ENCODE results near the gene HAUS1.

DNA sequence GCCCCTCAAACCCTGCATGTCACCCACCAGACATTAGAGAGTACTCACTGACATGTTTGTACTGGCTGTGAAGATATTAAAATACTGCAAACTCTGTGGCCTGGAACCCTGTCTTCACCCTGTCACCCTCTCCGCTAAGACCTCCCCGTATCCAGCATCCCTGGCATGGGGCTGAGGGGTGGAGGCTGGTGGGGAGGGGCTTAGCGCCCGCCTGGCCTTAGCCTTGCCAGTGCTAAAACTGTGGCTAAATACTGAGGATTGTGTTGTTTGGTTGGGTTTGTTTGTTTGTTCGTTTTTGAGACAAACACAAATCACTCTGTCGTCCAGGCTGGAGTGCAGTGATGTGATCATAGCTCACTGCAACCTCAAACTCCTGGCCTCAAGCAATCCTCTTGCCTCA, 34.0 kb upstream of the HAUS1 start:
- TF ChIP-seq, protein P1, sequence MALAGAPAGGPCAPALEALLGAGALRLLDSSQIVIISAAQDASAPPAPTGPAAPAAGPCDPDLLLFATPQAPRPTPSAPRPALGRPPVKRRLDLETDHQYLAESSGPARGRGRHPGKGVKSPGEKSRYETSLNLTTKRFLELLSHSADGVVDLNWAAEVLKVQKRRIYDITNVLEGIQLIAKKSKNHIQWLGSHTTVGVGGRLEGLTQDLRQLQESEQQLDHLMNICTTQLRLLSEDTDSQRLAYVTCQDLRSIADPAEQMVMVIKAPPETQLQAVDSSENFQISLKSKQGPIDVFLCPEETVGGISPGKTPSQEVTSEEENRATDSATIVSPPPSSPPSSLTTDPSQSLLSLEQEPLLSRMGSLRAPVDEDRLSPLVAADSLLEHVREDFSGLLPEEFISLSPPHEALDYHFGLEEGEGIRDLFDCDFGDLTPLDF (CRISPR knock-in tag; IDR thresholded peaks at IDR 0.05), result no peak
- TF ChIP-seq, protein P2, sequence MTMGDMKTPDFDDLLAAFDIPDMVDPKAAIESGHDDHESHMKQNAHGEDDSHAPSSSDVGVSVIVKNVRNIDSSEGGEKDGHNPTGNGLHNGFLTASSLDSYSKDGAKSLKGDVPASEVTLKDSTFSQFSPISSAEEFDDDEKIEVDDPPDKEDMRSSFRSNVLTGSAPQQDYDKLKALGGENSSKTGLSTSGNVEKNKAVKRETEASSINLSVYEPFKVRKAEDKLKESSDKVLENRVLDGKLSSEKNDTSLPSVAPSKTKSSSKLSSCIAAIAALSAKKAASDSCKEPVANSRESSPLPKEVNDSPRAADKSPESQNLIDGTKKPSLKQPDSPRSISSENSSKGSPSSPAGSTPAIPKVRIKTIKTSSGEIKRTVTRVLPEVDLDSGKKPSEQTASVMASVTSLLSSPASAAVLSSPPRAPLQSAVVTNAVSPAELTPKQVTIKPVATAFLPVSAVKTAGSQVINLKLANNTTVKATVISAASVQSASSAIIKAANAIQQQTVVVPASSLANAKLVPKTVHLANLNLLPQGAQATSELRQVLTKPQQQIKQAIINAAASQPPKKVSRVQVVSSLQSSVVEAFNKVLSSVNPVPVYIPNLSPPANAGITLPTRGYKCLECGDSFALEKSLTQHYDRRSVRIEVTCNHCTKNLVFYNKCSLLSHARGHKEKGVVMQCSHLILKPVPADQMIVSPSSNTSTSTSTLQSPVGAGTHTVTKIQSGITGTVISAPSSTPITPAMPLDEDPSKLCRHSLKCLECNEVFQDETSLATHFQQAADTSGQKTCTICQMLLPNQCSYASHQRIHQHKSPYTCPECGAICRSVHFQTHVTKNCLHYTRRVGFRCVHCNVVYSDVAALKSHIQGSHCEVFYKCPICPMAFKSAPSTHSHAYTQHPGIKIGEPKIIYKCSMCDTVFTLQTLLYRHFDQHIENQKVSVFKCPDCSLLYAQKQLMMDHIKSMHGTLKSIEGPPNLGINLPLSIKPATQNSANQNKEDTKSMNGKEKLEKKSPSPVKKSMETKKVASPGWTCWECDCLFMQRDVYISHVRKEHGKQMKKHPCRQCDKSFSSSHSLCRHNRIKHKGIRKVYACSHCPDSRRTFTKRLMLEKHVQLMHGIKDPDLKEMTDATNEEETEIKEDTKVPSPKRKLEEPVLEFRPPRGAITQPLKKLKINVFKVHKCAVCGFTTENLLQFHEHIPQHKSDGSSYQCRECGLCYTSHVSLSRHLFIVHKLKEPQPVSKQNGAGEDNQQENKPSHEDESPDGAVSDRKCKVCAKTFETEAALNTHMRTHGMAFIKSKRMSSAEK (CRISPR knock-in tag; IDR thresholded peaks at IDR 0.05; ENCODE audit: borderline replicate concordance), result no peak
- TF ChIP-seq ETV6 (CRISPR knock-in tag; IDR thresholded peaks at IDR 0.05) (no peak), FOXJ3 (CRISPR knock-in tag; IDR thresholded peaks at IDR 0.05; ENCODE audit: borderline replicate concordance) (no peak), SP1 (CRISPR knock-in tag; conservative IDR thresholded peaks at IDR 0.05) (no peak), NR2C2 (CRISPR knock-in tag; IDR thresholded peaks at IDR 0.05) (no peak), ZNF317 (CRISPR knock-in tag; IDR thresholded peaks at IDR 0.05; ENCODE audit: borderline replicate concordance, low read depth) (no peak), ESRRA (CRISPR knock-in tag; IDR thresholded peaks at IDR 0.05; ENCODE audit: borderline replicate concordance) (no peak), FOXK1 (CRISPR knock-in tag; IDR thresholded peaks at IDR 0.05) (no peak), ELF4 (CRISPR knock-in tag; IDR thresholded peaks at IDR 0.05; ENCODE audit: low read depth) (no peak)
- TF ChIP-seq, protein P3, sequence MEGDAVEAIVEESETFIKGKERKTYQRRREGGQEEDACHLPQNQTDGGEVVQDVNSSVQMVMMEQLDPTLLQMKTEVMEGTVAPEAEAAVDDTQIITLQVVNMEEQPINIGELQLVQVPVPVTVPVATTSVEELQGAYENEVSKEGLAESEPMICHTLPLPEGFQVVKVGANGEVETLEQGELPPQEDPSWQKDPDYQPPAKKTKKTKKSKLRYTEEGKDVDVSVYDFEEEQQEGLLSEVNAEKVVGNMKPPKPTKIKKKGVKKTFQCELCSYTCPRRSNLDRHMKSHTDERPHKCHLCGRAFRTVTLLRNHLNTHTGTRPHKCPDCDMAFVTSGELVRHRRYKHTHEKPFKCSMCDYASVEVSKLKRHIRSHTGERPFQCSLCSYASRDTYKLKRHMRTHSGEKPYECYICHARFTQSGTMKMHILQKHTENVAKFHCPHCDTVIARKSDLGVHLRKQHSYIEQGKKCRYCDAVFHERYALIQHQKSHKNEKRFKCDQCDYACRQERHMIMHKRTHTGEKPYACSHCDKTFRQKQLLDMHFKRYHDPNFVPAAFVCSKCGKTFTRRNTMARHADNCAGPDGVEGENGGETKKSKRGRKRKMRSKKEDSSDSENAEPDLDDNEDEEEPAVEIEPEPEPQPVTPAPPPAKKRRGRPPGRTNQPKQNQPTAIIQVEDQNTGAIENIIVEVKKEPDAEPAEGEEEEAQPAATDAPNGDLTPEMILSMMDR (IDR thresholded peaks at IDR 0.05), result no peak
- TF ChIP-seq, protein P4, sequence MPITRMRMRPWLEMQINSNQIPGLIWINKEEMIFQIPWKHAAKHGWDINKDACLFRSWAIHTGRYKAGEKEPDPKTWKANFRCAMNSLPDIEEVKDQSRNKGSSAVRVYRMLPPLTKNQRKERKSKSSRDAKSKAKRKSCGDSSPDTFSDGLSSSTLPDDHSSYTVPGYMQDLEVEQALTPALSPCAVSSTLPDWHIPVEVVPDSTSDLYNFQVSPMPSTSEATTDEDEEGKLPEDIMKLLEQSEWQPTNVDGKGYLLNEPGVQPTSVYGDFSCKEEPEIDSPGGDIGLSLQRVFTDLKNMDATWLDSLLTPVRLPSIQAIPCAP (CRISPR knock-in tag; IDR thresholded peaks at IDR 0.05), result no peak

All from WTC11 (cell line).